Midbrain (tissue), 1 donor: ENCODE data around the gene CORO2B.
A peak's percentile ranks its signal among the peaks of the same experiment; 100 is the strongest.

Experiments
- DNase-seq: peaks from one replicate; lab custom pipeline; 2025; lab: John Stamatoyannopoulos, UW

Gene CORO2B

DNA sequence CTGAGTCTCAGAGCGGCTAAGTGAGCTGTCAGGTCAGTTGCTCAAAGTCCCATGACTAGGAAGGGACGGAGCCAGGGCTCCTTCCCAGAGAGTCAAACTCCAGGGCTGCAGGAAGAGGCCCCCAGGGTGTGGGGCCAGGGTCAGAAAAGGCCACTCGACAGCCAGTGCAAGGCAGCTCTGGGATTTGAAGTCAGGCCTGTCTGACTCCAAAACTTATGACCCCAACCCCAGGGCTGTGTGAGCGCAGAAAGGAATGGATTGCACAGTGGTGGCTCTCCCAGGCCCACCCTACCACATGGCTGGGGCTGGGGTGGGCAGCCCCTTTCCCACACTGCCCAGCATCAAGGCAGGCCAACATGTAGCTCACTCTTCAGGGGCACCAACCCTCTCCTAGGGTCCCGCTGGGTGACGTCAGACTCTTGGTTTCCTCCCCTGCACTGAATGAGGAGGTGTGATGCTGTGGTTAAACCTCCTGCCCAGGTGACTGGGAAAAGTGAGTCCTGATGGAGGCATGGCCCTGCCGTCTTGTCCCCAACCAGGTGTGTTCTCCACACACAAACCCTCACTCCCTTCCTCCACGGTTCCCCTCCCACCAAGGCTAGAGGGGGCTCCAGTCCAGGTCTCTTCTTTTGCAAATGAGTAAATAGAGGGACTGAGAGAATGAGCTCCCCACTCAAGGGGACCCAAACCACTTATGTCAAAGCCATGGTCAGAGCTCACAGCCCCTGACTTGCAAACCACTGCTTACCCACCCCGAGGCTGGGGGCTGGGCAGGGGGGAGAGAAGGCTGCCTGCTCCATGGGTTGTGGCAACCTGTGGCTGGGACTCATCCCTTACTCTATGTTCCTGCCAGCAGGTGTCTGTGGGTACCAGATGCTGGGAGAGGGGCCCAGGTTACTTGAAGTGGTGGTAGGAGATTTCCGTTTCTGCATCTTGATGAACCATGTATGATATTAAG lies 23.8 kb upstream of the CORO2B start:
- DNase-seq, result no peak

DNA sequence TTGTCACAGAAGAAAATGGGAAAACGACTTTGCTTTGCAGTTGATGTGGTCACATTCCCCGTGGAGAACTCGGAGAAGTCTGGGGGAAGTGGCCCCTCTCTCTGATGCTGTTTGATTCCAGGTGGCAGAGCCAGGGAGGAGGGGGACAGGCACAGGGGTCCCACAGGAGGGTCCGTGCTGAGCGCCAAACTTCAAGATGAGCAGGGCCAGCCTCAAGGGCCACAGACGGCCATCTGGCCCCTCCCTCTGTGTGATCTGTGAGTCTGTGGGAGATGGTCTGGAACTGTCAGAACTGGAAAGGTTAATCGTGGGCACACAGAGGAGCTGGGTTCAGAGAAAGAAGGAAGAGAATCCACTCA lies 23.1 kb upstream of the CORO2B start:
- DNase-seq, result no peak

DNA sequence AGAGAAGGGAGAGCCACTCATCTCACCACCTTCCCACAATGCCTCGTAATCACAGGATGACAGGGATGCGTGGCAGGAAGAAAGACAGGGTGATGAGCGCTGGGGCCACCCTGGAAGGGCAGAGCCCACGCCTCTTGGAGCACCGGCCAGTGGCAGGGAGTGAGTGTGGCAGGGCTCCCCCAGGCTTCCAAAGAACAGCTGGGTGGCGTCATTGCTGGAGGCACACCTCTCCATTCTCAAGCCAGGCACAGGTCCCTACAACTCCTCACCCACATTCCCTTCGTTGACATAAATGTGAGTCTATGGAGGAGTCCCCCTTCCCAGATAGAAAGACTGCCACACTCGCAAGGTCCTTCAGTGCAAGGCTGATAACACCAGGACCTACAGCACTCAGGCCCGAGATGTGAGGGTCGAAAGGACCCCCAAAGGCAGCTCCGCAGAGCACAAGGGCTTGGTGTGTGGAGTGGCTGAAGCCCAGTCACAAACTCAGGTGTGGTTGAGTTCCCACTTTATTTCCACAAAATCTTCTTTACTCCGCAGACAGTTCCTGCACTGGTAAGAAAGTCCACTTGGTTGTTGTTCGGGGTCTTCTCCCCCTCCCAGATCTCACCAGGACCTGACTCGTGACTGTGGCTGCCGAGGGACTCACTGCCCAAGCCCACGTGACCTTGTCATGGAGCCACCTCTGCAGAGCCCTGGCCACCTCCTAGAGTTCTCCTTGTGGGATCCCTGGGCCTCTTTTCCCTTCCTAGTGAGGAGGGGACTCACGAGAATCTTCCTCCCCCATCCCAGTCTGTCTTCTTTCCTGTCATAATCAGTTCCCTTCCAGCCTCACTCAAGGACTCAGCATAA lies 22.4 kb upstream of the CORO2B start:
- DNase-seq, result no peak

DNA sequence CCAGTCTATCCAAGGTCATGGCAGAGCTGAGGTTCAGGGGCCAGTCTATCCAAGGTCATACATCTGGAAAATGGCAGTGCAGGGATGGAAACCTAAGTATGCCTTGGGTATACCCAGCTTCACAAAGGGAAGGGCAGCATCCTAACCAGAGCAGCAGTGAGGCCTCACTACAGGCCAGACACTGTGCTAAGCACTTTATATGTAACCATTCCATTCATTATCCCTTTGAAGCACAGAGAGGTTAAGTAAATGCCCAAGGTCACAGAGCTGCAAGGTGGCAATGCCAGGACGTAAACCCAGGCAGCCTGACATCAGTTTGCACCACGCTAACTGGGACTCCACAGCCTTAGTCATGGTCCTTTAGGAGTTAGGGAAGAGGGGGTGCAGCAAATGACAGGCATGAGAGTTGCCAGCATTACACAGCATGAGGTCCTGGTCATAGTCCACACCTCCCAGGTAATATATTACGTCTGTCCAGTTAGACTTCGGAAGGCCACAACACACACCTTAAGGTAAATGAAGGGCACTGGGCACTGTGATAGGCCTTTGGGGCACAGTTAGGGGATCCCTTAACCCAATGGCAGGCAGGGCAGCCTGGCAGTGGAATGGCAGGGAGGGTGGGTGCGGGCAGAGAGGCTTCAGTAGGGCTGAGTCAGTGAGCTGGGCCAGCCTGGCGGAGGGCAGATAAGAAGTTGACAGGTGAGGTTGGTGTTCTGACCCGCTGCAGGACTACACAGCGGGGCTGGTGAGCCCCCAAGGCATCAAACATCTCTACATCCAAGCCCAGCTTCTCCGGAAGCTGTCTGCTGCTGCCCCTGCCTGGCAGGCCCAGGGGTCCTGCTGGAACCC lies 21.1 kb upstream of the CORO2B start:
- DNase-seq, result no peak

DNA sequence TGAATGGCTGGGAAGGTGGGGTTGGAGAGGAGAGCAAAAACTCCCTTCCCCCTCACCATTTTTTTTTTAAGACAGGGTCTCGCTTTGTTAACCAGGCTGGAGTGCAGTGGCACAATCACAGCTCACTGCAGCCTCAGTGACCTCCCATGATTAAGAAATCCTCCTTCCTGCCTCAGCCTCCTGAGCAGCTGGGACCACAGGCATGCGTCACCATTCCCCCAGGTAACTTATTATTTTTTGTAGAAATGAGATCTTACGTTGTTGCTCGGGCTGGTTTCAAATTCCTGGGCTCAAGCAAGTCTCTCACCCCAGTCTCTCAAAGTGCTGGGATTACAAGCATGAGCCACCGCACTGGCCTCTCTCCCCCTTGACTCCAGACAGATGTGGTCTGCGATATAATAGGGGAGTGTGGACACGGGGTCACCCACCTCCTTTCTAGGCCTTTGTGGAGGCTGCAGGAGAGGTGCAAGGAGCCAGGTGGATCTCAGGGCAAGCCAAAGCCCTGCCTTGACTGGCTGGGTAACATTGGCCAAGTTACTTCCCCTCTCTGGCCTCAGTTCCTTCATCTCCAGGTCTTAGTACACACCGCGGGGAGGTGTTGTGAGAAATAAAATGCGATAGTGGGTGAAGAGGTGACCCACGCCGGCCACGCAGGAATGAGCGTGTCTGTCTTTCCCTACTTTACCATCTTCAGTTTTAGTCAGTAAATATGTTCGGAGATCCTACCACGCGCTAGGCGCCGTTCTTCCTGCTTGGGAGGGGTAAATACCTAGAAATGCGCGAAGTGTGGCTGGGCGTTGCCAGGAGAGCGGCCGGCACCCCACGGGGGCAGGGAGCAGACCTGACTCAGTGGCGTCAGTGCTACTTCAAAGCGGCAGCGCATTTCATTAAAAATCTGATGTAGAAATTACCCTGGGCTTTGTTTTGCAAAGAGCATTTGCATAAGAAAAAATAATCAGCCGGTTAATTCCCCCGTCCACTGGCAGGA lies 20.2 kb upstream of the CORO2B start:
- DNase-seq, result no peak

DNA sequence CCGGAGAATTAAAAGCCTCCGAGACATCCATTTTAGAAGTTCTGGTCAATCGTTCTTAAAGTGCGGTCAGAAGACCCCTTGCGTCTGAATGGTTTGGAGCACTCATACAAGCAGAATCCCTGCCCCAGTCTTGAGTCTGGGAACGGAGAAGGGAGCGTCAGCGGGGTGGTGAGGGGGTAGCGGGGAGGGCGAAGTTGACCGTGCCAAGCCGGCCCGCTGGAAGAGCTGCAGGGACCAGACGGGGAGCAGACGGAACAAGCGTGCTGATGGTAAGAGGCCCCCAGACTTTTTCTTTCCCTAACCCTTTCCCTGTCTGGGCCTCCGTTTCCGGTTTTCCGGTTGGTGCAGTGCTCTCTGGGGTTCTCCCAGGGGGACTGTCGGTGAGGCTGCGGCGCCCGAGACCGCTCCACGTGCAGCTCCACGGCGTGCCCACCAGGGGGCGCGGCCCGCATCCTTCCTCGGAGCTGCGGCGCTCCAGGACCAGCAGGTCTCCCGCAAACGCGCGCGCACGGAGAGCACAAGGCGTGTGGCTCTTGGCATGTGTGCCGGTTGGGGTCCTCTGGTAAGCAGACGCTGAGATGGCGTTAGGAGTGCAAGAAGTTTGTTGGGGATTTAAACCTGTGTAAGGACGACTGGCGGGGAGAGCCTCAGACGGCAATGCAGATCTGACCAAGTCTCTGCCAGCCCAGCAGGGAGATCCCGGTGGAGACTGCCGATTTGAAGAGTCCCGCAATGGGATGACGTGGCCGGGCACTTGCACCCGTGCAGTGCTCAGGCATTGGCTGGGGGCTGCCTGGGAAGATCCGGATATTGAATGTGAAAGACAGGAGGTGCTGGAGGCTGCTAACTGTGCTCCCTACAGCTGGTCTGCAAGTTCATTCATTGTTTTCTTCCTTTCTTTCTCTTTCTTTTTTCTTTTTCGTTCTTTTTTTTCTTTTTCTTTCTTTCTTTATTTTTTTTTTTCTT lies 19.2 kb upstream of the CORO2B start:
- peak; percentile 85 for DNase-seq

DNA sequence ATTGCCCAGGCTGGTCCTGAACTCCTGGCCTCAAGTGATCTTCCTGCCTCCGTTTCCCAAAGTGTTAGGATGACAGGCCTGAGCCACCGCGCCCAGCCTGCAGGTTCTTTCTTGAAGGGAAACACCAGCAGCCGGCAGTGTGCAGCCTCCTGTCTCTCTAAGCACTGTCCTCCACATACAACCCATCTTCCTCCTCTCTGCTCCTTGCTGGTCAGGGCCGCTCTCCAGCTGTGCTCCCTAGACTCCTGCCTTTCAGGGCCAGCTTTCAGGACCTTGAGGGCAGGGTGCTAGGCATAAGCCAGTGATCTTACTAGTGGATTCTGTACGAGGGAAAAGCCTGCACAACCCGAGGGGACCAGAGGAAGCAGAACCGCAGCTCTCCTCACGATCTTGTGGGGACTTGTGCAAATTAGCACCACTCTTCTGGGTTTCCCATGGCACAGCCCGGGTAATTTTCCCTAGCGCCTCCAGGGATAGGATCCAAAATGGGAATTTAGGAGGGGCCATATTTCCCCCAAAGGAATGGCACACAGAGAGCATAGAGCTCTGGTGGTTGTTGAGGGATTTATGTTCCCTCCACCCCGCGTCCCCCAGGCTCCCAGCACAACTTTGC lies 18.2 kb upstream of the CORO2B start:
- DNase-seq, result no peak

DNA sequence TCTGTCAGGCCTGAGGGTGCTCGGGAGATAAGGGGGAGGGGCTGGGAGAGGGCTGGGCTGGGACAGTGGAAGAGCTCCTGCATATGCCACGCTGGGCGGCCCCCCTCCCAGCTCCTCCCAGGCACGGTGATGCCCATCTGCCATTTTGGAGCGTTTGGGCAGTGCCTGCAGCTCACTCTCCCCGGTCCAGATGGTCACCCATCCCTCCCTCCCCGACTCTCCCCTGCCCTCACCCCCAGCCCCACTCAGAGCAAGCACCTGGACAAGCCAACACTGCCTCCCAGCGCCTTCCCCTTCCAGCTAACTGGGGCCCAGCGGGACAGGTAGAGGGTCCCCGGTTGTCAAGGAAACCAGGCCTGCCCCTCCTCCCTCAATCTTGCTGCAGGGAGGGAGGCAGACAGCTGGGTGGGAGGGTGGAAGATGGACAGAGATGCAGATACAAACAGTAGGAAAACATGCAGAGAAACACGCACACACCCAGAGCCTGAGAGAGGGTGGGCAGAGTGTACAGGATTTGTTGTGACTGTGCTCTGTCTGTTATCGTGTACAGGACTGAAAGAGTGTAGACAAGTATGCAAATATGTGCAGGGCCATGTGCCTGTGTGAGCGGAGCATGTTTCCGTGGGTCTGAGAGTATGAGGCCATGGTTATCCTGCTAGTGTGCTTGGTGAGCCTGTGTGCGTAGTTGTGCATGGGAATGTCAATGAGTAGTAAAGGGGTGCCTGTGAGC lies 17.5 kb upstream of the CORO2B start:
- no peak for DNase-seq

DNA sequence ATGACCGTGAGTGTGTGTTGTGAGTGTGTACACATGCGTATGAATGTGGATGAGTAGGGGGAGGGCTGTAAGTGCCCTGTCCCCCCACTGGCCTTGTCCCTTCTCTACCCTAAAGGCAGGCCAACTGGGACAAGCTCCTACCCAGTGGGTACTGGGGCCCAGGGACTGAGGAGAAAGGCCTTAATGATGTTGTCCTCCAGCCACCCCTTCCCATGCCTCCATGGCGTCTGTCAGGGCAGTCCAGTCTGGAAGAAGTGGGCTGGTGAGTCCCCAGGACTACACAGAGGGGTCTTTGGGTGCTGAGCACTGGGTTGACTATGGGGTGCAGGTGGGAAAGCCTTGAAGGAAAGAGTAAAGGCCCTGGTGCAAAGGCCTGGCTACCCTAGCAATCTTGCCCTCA lies 16.9 kb upstream of the CORO2B start:
- DNase-seq, result no peak

DNA sequence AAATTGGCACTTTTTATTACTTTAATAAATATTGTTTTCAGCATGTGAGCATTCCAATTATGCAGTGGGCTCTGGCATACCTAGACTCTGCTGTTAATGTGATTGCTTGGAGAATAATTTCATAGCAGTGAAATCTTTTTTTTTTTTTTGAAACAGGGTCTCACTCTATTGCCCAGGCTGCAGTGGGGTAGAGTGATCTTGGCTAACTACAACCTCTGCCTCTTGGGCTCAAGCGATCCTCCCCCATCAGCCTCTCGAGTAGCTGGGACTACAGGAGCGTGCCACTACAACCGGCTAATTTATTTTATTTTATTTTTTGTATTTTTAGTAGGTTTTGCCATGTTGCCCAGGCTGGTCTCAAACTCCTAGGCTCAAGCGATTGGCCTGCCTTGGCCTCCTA lies 14.6 kb upstream of the CORO2B start:
- no peak for DNase-seq

DNA sequence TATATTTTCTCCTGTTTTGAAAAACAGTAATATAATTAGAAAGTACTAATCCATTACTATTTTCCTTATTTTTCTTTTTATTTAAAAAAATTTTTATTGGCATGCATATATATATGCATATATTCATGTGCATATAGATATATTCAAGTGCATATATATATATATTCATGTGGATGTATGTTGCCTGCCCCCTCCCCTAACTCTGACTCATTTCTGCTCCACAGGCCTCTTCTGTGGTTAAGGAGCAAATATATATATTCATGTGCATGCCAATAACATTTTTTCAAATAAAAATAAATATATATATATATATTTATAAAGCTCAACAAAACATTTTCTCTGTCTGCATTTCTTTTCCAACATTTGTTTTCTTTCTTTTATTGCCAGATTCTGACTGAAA lies 13.6 kb upstream of the CORO2B start:
- no peak for DNase-seq

DNA sequence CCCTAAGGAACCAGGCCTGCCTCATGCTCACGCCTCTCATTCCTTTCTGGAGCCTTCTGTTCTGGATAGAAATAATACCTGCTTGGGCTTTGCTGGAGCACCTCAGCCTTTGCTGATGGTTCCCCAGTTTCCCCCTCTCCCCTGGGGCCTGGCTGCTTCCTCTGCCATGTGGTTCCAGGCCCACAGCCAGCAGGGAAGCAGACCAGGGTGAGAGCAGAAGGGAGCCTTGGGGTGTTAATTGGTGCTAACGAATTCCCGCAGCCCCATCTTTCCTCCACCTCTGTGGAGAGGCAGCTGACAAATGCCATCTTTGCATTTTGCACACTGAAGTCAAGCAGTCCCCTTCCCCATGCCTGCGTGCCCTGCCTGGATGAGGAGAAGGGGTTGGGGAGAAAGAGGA lies 13.1 kb upstream of the CORO2B start:
- no peak for DNase-seq

DNA sequence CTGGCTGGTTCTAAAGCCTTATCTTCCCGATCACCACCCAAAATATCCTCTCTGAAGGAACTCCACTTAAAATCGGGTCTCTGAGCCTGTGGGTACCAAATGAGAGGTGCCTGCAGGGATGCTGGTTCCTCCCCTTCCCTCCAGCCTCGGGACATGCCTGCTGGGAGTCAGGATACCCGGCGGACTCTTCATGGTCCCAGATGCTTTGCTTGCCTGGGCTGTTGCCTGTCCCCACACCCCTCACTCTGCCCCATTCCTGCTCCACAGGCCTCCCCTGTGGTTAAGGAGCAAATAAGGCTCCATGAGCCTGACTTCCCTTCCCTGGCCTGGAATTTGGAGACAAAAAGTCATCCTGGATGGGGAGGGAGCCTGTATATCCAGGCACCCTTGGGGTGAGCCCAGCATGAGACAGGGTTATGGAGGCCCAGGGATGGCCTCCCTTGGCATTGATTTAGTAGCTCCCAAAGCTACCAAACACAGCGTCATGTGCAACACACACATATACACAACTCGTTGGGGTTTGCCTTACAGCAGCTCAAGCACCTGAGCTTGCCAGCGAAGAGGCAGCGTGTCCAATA lies 12.3 kb upstream of the CORO2B start:
- no peak for DNase-seq

DNA sequence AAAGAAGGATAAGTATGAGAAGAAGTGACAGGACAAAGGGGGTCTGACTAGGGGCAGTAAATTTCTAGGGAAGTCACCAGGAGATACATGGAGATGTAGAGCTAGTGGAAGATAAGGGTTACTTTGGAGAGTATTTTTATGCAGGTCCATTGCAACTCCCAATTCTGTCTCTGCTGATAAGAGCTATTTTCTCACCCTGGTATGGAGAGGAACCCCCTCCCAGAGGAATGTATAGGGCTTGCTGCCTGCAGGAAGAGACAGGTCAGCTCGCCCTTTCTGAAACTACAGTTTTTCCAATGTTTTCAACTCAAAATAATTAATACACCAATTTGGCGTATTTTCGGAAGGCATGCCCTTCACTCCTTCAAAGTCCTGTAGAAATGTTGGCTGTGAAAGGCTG lies 11.4 kb upstream of the CORO2B start:
- DNase-seq, result no peak

DNA sequence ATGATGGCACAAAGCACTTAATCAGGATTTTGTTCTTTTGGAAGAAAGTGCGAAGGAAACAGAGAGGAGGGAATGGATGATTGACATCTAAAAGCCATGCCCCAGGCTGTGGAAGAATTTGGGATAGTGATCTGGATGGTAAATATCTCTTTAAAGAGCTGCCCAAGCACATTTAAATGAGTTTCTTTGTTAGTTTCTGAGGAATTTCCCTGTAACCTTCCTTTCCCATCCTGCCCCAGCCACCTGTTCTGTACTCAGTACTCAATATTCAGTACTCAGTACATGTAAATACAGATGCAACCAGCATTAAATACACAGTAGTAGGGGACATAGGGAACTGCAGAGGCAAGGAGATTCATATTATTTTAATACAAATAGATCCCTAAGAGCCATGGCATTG lies 7.8 kb upstream of the CORO2B start:
- DNase-seq, result no peak

DNA sequence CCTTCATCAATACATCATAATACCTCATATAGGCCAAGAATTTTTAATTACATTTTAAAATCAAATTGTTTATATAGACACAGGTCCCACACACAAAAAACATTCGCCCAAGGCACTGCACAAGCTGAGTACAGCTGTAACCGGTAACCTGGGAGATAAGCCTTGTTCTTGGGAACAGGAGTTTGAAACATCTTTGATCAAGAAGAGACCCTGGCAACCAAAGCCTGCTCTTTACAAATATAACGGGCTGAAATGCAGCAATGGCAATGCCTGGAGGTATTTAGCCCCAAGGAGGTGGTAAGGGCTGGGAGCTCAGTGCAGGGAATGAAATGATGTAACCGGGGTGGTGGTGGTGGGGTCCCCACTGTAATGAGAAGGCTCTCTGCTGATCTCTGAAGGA lies 7.2 kb upstream of the CORO2B start:
- no peak for DNase-seq

DNA sequence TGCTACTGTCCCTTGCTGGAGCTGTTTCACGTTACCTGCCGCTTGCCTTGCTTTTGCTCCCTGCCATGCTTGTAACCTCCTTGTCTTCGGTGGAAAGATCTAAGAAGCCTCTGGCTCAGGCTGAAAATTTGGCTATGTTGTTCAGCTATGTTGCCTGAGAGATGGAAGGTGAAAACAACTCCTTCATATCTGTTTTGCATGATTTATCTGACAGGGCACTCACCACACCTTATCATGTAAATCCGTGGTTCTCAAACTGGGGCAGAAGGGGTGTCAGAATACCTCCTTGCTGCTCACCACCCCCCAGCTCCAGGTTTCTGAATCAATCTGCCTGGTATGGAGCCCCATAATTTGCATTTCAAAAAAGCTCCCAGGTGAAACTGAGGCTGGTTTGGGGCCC lies 6.5 kb upstream of the CORO2B start:
- no peak for DNase-seq

DNA sequence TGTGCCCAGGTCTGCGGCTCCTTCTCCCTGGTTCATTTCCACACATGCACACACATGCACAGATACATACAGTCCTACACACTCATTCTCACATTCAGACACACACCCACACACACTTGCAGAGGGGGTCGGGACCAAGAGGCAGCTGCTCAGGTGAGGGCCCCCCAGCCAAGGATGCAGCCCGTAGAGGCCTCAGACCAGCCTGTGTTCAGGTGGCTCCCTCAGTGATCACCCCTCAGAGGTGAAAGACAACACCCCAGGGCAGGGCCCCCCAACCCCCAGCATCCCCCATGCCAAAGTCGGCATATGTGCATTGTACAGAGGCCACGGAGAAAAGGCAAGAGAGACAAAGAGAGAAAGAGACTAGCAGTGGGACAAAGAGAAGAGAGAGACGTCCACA lies 5.9 kb upstream of the CORO2B start:
- DNase-seq, result no peak
